HG02623 (cell line): Measurements from ENCODE around the gene TRIM9.

Experiments used
- ATAC-seq: cut with Tn5 transposase; IDR thresholded peaks from one replicate; pipeline ENCODE4 v1.9.1; 2021; ENCODE audit warnings: moderate library complexity; ENCODE audit not compliant: unreplicated experiment

Gene TRIM9

DNA sequence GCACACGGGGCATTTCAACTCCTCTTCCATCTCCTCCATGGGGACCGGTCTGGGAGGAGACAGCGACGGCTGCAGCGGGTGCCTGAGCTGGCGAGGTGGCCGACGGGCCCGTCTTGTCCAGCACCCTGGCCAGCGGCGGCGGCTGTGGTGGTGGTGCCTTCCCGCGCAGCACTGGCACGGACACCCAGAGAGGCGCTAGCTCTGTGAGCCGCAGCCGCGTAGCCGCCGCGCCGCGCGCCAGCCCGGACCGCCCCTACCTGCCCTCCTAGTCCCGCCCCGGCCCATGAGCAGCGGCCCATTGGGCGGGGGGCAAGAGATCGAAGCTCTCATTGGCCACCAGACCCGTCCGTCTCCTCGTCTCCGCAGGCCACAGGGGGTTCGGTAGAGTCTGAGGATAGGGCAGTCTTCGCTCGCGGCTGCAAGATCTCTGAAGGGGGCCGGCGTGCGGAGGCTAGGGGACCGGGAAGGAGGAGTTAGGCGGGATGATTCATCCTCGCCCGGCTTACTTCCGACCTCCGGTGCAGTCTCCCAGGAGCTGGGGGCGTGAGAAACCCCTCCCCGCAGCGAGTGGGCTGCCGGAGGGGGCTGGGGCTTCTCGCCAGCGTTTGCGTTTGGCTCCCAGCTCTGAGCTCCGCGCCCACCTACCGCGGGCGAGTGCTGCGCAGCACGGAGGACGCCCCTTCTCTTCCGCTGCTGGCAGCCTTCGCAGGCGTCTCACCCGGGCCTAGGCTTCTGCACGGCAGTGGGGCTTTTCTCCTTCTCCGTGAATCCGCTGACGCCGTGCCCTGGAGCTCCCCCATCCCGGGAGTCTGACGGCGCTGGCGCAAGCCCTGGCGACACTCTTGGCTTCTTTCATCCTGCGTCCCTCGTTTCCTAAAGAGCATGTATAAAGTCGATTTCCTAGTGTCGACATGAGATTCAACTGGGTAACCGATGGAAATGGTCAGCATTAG, at the start of gene TRIM9:
TRIM9 (minus strand) TSS at position 205 of the 953 bp plus-strand sequence; CDS start at position 39, 166 bp downstream.
- ATAC-seq, result peak; percentile 99

DNA sequence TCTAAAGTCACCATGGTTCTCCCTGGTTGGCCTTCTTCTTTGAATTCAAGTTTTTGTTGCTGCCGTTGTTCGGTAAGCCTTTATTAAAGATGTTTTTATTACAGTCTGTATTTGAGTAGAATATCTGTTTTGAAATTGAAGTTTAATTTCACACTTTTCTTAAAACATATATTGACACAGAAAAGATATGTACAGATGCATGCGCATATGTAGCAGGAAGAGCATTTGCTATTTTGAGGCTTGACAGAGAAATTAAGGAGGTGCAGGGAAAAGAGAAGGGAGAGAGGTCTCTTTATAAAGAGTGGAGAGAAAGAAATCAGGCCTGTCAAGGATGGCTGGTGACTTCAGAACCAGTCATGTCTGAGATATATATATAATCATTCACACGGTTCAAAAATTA, 46.0 kb upstream of the TRIM9 start:
- ATAC-seq, result no peak

DNA sequence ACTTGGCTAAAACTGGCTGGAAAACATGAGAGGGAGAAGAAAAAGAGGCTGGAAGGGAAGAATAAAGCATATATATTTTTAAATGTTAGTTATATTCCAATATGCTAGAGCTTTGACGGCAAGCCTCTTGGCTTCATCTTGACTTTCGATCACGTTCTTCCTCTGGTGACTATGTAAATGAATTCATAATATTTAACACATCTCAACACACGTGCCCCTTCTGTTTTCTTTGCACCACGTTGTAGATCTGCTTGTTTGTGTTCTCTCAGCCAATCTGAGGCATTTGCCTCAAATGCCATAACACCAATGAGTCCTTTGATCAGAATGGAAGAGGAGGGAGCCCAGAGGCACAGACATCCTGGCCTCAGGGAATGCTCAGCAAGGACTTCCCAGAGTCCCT, 45.4 kb upstream of the TRIM9 start:
- ATAC-seq, result no peak

DNA sequence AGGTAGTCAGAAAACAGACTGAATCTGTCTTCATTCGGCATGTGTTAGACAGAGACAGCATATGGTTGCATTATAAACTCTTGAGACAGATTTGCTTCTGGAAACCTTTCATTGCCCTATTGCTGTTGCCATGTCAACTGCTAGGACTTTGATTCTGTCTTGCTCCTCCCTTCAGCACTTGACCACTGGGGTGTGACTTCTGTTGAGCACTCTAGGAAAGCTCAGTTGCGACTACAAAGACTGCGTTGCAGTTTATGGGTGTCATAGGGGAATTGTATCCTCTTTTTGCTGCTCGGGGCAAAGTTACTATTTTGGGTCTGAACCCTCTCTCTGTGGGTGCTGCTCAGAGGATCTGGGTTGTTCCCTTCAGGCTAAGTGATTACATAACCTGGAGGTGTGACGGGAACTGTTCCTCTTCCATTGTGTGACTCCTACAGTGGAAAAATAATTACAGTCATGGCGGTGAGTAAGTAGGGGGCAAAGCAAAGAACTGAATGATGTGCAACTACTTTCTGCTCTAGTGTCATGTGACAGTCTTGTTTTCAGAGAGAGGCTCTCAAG, 44.3 kb upstream of the TRIM9 start:
- no peak for ATAC-seq

DNA sequence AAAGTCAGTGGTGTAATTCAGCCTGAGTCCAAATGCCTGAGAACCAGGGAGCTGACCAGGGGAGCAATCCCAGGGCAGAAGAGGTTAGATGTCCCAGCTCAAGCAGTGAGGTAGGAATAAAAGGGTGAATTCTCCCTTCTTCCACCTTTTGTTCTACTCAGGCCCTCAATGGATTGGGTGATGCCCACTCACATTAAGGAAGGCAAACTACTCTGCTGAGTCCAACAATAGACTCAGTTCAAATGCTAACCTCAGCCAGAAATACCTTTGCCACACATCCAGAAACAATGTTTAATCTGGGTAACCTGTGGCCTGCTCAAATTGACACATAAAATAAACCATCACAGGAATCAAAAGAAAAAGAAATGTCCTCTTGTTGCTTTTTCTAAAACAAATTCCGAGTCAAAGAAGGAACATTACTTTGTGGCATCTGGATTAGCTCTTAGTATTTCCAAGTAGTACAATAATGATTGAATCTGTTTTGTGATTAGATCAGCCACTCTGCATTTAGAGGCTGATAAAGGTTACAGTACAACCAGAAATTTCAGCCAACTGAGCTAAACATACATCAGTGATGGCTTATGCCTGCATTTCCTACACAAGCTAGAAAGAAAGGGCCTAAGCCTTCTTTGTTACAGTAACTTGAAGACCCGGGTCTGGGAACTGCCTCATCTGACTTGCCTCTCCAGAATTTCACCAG, 43.6 kb upstream of the TRIM9 start:
- no peak for ATAC-seq

DNA sequence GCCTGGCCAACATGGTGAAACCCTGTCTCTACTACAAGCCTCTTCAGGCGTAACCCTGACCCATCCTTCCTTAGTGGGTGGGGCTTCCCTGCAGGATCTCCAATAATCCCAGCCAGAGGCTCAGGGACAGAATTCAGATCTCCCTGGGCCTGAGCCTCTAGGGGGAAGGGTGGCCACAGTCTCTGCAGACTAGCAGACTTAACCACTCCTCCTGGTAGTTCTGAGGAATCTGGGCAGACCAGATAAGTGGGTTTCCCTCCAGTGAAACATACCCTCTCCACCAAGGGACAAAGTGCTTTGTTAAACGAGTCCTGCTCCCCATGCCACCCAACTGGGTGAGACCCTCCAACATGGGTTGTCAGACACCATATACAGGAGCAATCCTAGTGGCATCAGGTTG, 36.6 kb upstream of the TRIM9 start:
- no peak for ATAC-seq

DNA sequence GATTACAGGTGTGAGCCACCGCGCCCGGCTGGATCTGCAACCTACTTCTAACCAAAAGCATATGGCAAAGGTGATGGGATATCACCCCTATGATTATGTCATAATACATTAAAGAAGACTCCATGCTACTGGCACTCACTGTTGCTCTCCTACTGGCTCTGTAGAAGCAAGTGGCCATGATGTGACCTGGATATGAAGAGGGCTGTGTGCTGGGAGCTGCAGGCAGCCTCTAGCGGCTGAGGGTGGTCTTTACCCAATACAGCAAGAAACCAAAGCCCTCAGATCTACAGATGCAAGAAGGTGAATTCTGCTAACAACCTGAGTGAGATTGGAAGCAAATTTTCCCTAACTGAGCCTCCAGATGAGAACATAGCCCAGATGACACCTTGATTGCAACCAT, 34.2 kb upstream of the TRIM9 start:
- no peak for ATAC-seq

DNA sequence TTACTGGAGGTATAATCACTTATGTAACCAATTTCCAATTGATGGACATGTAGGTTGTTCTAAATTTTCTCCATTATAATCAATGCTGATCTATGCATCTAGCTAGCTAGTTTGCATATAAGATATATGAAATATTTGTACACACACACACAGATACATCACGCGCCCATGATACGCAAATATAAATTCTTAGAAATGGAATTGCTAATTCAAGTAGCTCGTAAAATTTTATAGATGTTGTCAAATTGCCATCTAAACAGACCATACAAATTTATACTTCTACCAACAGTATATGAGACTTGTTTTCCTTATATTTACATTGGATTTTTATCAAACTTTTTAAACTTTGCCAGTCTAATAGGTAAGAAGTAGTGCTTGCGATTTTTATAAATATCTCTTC, 29.1 kb upstream of the TRIM9 start:
- ATAC-seq, result no peak

DNA sequence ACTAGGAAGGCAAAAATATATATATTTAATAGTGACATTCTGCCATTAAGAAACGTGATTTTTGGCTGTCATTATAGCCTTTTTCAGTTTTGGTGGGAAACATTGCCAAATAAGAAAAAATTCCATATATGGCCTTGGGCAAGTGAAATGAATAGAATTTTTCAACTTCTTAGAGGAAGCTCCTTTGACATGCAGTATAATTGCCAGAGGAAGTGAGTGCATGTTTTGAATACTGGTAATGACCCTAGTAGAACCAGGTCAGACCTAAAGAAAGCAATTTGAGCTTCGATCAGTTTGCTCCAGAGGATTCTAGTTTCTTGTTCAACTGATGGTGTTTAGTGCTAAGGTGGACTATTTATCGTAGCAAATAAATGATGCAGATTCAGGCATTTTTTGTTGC, 26.2 kb upstream of the TRIM9 start:
- ATAC-seq, result no peak

DNA sequence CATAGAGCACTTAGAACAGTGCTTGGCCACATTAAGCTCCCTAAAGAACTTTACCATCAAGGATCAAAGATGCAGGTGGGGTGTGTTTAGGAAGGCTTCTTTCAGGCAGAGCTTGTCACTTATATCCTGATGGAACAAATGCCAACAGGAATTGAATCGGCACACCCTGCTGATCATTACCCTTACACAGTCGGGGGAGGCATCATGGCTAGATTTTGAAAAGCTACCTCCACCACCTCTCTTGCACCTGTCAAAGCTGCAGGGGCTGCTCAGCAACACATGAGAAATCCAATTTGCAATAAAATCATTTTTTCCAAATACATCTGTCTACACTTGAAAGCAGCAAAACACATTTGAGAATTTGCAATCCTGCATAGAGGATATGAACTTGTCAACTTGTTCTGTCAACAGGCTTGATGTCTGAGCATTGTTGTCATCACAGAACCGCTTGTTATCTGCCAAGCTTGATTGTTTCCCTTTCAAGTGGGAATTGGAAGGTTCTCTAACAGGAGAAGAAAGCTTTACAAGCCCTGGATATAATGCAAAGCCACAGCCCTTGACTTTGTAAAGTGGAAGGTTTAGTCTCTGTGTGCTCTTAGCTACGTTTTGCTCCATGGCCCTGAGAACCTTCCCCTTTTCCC, 24.6 kb upstream of the TRIM9 start:
- ATAC-seq, result no peak

DNA sequence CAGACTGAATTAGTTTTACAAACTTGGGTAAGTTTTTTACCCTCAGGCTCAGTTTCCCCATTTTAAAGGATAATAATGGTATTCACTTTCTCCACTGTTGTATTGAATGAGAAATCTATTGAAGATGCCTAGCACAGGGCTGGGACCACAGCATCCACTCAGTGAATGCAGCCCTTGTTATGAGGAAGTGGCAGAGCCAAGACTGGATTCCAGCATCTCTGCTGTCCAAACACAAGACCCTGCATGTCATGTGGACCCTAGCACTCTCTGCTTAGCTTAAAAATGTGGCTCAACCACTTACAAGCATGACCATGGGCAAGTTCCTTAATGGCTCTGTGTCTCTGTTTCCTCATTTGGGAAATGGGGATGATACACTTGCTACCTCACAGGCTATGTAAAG, 24.1 kb upstream of the TRIM9 start:
- no peak for ATAC-seq

DNA sequence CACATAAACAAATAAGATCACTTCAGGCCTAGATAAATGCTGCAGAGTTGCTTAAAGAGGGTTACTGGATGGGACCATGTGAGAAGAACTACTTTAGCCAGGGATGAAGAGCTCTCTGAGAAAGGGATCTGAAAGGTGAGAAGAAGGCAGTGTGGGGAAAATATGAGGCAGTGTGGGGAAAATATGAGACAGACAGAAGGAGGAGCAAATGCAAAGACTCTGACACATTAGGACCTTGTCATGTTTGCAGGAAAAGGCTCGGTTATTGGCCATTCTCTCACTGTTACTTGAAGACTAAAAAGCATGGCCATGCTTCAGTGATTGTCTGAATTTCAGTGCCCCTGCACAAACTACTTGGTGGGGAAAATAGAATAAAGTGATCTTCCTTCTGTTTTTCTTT, 22.7 kb upstream of the TRIM9 start:
- no peak for ATAC-seq

DNA sequence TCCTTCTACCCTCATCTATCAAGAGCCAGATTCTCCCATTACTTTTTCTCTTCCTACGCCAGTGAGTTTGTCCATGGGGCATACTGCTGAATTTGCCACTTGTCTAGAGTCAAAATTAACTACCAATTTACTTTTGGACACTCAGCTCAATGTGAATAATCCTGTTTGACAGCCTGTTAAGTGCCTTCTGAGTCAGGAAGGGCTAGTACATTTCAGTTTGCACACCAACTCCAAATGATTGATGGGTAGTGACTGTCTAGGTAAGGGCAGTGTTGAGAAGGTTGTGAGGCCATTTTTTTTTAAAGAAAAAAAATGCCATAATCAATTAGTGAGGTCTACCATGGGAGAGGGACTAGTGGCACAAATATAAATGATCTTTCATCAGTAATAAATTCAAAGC, 21.8 kb upstream of the TRIM9 start:
- no peak for ATAC-seq

DNA sequence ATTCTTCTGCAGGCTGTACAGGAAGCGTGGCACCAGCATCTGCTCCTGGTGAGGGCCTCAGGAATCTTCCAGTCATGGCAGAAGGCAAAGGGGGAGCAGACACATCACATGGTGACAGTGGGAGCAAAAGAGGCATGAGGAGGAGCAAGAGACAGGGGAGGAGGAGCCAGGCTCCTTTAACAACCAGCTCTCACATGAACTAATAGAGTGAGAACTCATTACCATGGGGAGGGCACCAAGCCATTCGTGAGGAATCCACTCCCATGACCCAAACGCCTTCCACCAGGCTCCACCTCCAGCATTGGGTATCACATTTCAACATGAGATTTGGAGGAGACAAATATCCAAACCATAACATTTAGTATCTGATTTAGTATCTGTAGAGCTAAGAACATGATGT, 14.7 kb upstream of the TRIM9 start:
- ATAC-seq, result no peak

DNA sequence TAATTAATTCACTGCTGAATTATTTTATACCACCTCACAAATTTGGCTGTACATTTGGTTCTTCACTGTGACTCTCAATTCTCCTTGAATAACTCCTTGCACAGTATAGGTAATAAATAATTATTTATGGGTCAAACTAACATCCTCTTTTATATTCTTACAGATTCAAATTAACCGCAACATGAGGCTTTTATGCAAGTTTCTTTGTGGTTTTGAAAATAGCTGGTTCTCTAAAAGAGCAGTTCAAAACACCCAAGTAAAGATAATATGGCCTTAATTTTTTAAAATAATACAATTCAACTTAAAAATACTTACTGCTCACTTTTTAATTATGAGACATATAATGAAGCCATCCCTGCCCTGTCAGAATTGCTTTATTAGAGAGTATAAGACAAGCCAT, 12.9 kb upstream of the TRIM9 start:
- ATAC-seq, result no peak

DNA sequence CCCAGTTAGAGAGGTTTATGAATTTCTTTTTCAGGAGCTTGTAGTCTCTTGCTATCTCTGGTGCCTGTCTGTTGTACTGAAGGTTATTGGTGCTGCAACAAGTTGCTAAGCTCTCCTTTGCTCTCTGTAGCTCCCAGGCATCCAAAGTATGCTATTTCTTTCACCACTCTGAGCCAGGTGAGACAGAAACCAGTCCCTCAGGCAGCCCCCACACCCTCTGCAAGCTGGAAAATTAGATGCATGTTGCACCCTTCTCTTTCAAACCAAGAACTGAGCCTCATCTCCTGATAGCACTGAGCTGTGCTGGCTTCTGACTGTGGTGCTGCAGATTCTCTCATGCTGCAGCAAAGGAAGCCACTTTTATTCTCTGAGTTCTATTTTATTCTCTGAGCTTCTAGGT, 9.6 kb upstream of the TRIM9 start:
- no peak for ATAC-seq

DNA sequence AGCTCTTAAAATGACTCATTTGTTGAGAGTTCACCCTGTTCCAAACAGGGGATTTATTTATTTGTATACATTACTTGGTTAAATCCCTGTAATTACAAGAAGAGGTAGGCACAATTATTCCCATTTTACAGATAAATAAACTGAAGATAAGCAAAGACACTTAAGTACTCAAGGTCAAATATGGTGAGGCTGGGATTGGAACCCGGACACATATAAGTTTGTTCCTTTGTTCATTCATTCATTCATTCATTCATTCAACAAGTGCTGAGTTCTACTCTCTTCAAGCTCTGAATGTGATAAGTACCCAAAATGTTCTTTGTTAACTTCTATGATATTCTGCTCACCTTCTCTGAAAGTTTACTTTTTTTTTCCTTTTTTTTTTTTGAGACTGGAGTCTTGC, 2.4 kb upstream of the TRIM9 start:
- ATAC-seq, result no peak

DNA sequence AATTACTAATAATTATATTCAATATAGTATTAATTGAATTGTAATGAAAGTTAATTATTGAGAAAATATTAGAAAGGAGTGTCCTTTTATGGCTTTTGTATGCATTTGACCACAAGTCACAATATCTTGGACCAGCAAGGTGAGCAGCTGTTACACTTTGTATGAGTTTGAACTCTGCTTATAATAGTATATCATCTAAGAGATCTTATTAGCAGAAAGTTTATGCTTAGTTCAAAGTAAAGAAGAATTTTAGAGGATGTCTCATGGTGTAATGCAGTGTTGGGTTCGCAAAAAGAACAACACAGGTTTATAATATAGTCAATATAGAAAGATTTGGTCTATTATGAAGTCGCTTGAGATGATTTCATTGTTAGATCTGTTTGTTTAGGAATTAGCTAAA, 2.0 kb upstream of the TRIM9 start:
- ATAC-seq, result no peak

DNA sequence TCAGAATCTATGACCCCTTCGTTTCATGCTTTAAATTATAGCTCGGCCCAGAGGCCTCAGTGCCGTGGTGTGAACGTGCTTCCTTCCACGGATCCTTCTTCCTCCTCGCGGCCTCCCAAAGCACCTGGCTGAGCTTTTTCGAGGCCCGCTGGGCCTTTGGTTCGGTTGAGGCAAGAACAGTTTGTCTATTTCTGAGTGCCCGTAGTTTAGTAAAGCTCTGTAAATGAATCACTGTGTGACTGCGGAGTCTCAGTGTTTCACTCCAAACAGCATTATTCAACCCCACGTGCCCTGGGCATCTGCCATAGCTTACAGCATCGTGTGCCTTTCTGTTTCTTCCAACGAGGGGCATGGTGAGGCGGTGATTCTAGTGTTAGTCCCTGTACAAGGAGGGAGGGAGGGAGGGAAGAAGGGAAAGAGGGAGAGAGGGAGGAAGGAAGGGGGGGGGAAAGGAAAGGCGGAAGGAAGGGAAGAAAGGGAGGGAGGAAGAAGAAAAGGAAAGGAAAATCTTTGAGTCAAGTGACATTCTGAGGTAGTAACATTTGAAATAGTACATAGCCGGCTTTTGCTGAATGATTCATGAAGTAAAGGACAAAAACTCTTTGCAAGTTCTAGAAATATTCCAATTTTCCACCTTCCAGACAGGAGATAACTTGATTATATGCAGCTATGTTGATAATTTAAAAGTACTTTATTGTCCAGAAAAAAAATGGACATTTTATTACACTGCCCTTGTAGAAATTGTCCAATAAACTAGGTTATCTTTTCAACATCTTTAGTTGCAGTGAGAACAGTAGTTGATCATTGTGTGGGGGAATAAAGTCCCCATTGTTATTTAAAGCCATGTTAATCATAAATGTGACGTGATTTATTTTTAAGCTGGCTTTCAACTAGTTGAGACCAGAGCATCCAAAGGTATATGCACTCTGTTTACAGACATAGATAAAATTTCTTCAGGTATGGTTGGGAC, 1.2 kb upstream of the TRIM9 start:
- ATAC-seq, result no peak

DNA sequence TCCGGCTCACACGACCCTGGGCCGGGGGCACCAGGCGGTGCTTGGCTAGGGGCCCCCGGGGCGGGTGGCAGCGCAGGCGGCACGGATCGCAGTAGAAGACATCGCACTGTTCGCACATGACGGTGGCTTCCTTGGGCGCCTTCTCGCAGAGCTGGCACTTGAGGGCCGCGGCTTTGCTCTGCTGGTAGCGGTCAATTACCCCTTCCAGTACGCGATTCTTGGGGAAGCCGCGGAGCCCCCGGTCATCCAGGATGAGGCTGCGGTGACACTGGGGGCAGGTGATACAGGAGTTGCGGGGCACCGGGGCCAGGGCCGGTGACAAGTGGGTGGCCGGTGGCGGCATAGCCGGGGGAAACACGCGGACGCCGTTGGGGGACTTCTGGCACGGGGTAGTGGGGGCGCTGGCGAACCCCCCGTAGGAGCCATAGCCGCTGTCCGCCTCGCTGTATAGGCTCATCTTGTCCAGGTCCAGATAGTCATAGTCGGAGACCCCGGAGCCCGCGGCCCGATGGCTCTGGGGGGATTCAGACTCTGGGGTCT, 553 bp downstream of the TRIM9 start:
- no peak for ATAC-seq
